ENCODE data around the gene TNFRSF19.

TNFRSF19 gene

GRCh38 chr13:23639674-23640073 is 69.5 kb downstream of the TNFRSF19 start:
- no peaks in the 10 kb centered on the region for H3K4me1 Mint-ChIP-seq (ENCODE audit: low read depth)

GRCh38 chr13:23642110-23642509 is 71.9 kb downstream of the TNFRSF19 start:
- Mint-ChIP-seq H3K9me3 (no peaks in the 10 kb centered on the region), H3K4me1 (ENCODE audit: low read depth) (no peaks in the 10 kb centered on the region), H3K4me3 (no peak overlapping the region), H3K27ac (no peak overlapping the region), H3K36me3 (ENCODE audit: low read depth) (no peaks in the 10 kb centered on the region), H3K27me3 (peaks cover 10% of the 10 kb centered on the region)

More at GRCh38 chr13:23639674-23640073, 69.5 kb downstream of the TNFRSF19 start:
- Mint-ChIP-seq H3K4me3 (no peak overlapping the region), H3K27ac (no peak overlapping the region), H3K27me3 (peaks cover 5% of the 10 kb centered on the region), H3K9me3 (no peaks in the 10 kb centered on the region), H3K36me3 (ENCODE audit: low read depth) (no peaks in the 10 kb centered on the region)

GRCh38 chr13:23643338-23644125 is 73.3 kb downstream of the TNFRSF19 start:
- H3K9me3 Mint-ChIP-seq: no peaks in the 10 kb centered on the region
- H3K36me3 Mint-ChIP-seq (ENCODE audit: low read depth): no peaks in the 10 kb centered on the region
- no peak overlapping the region for H3K27ac Mint-ChIP-seq
- H3K27me3 Mint-ChIP-seq: peaks cover 14% of the 10 kb centered on the region
- H3K4me3 Mint-ChIP-seq: no peak overlapping the region
- H3K4me1 Mint-ChIP-seq (ENCODE audit: low read depth): no peaks in the 10 kb centered on the region

GRCh38 chr13:23644126-23644419 is 73.9 kb downstream of the TNFRSF19 start:
- Mint-ChIP-seq H3K4me3 (no peak overlapping the region), H3K27me3 (peaks cover 20% of the 10 kb centered on the region), H3K27ac (no peak overlapping the region), H3K36me3 (ENCODE audit: low read depth) (no peaks in the 10 kb centered on the region), H3K9me3 (no peaks in the 10 kb centered on the region), H3K4me1 (ENCODE audit: low read depth) (no peaks in the 10 kb centered on the region)

GRCh38 chr13:23644527-23645138 is 74.4 kb downstream of the TNFRSF19 start:
- no peak overlapping the region for H3K4me3 Mint-ChIP-seq
- no peaks in the 10 kb centered on the region for H3K4me1 Mint-ChIP-seq (ENCODE audit: low read depth)
- H3K27me3 Mint-ChIP-seq: peaks cover 25% of the 10 kb centered on the region
- H3K36me3 Mint-ChIP-seq (ENCODE audit: low read depth): no peaks in the 10 kb centered on the region
- no peak overlapping the region for H3K27ac Mint-ChIP-seq
- H3K9me3 Mint-ChIP-seq: no peaks in the 10 kb centered on the region

GRCh38 chr13:23645851-23646250 is 75.6 kb downstream of the TNFRSF19 start:
- Mint-ChIP-seq H3K36me3 (ENCODE audit: low read depth) (no peaks in the 10 kb centered on the region), H3K4me3 (no peak overlapping the region), H3K4me1 (ENCODE audit: low read depth) (no peaks in the 10 kb centered on the region), H3K9me3 (no peaks in the 10 kb centered on the region), H3K27ac (no peak overlapping the region), H3K27me3 (peaks cover 34% of the 10 kb centered on the region)

- peaks cover 53% of the 10 kb centered on the region for H3K27me3 Mint-ChIP-seq
- H3K27ac Mint-ChIP-seq: no peak overlapping the region
- H3K36me3 Mint-ChIP-seq (ENCODE audit: low read depth): no peaks in the 10 kb centered on the region
- H3K4me1 Mint-ChIP-seq (ENCODE audit: low read depth): peaks cover 15% of the 10 kb centered on the region
- no peak overlapping the region for H3K4me3 Mint-ChIP-seq
- H3K9me3 Mint-ChIP-seq: no peaks in the 10 kb centered on the region
Measured at GRCh38 chr13:23651439-23651838, 81.2 kb downstream of the TNFRSF19 start.

GRCh38 chr13:23651887-23652286 is 81.7 kb downstream of the TNFRSF19 start:
- peaks cover 51% of the 10 kb centered on the region for H3K27me3 Mint-ChIP-seq
- H3K4me3 Mint-ChIP-seq: no peak overlapping the region
- peaks cover 15% of the 10 kb centered on the region for H3K4me1 Mint-ChIP-seq (ENCODE audit: low read depth)
- H3K27ac Mint-ChIP-seq: no peak overlapping the region
- no peaks in the 10 kb centered on the region for H3K36me3 Mint-ChIP-seq (ENCODE audit: low read depth)
- H3K9me3 Mint-ChIP-seq: no peaks in the 10 kb centered on the region

- Mint-ChIP-seq H3K27me3 (peaks cover 48% of the 10 kb centered on the region), H3K27ac (no peak overlapping the region), H3K4me1 (ENCODE audit: low read depth) (peaks cover 15% of the 10 kb centered on the region), H3K9me3 (no peaks in the 10 kb centered on the region), H3K4me3 (no peak overlapping the region), H3K36me3 (ENCODE audit: low read depth) (no peaks in the 10 kb centered on the region)
Measured at GRCh38 chr13:23652909-23653726, 82.9 kb downstream of the TNFRSF19 start.

- Mint-ChIP-seq H3K9me3 (no peaks in the 10 kb centered on the region), H3K27ac (no peak overlapping the region), H3K4me3 (no peak overlapping the region), H3K4me1 (ENCODE audit: low read depth) (peaks cover 15% of the 10 kb centered on the region), H3K36me3 (ENCODE audit: low read depth) (no peaks in the 10 kb centered on the region), H3K27me3 (peaks cover 36% of the 10 kb centered on the region)
Measured at GRCh38 chr13:23654111-23655110, 84.2 kb downstream of the TNFRSF19 start.

- Mint-ChIP-seq H3K27me3 (peaks cover 27% of the 10 kb centered on the region), H3K4me1 (ENCODE audit: low read depth) (peaks cover 15% of the 10 kb centered on the region), H3K36me3 (ENCODE audit: low read depth) (no peaks in the 10 kb centered on the region), H3K9me3 (no peaks in the 10 kb centered on the region), H3K27ac (no peak overlapping the region), H3K4me3 (no peak overlapping the region)
Measured at GRCh38 chr13:23655321-23655720, 85.1 kb downstream of the TNFRSF19 start.

- no peaks in the 10 kb centered on the region for H3K9me3 Mint-ChIP-seq
- H3K36me3 Mint-ChIP-seq (ENCODE audit: low read depth): no peaks in the 10 kb centered on the region
- no peak overlapping the region for H3K4me3 Mint-ChIP-seq
- peaks cover 11% of the 10 kb centered on the region for H3K4me1 Mint-ChIP-seq (ENCODE audit: low read depth)
- no peak overlapping the region for H3K27ac Mint-ChIP-seq
- H3K27me3 Mint-ChIP-seq: peaks cover 17% of the 10 kb centered on the region
Measured at GRCh38 chr13:23656637-23657371, 86.6 kb downstream of the TNFRSF19 start.

- H3K36me3 Mint-ChIP-seq (ENCODE audit: low read depth): no peaks in the 10 kb centered on the region
- H3K4me1 Mint-ChIP-seq (ENCODE audit: low read depth): no peaks in the 10 kb centered on the region
Measured at GRCh38 chr13:23658929-23659541, 88.8 kb downstream of the TNFRSF19 start.

More at GRCh38 chr13:23658929-23659541, 88.8 kb downstream of the TNFRSF19 start:
- no peak overlapping the region for H3K4me3 Mint-ChIP-seq
- no peaks in the 10 kb centered on the region for H3K9me3 Mint-ChIP-seq
- no peak overlapping the region for H3K27ac Mint-ChIP-seq
- H3K27me3 Mint-ChIP-seq: peaks cover 14% of the 10 kb centered on the region

Data from stimulated activated naive CD8-positive, alpha-beta T cell treated with anti-CD3 and anti-CD28 coated beads, Interleukin-15, Interleukin-2, amounts not matched to agents 100 ng/mL and 50 ng/mL, for 24 hours (primary cell).